Measurements from ENCODE around the gene C3orf80.
"Not testable (repeated sequence)": the region's sequence is repeated elsewhere in the genome, so short reads cannot be mapped to it uniquely, and the experiment has no call there.

The C3orf80 gene

DNA sequence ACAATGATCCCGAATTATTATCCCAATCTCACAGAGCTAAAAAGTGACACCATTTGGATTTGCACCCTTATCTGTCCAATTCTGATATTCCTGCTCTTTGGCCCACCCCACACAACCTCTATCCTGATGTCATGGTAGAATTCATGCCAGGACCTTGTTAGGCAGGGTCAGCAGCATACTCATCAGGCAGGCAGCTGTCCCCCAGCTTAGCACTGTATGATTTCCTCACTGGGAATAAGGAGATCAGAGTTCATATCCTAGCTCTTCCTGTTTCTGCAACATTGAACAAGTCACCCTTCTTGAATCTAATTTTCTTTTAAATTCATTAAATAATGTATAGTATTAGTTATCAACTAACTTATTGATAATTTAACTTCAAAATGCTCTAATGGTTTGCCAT lies 12.0 kb upstream of the C3orf80 start:
- DNase-seq (ENCODE audit: low spot score) = no peak

DNA sequence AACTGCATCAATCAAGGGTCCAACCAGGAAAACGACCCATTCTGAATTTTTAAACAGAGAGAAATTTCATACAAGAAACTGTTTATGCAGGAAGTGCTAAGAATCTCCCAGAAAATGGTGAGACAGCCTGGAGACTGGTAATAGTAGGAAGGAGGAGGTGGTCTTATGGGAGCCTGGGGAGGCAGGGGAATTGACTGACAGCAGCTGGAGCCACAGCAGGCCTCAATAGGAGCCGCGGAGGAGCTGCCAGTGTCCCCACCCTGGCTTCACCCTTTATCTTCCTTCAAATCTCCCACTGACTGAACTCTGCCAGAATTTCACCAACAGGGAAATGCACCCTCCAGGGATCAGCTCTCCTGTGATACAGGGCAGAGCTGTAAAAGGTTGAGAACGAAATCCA lies 7.5 kb upstream of the C3orf80 start:
- DNase-seq (ENCODE audit: low spot score) = no peak

DNA sequence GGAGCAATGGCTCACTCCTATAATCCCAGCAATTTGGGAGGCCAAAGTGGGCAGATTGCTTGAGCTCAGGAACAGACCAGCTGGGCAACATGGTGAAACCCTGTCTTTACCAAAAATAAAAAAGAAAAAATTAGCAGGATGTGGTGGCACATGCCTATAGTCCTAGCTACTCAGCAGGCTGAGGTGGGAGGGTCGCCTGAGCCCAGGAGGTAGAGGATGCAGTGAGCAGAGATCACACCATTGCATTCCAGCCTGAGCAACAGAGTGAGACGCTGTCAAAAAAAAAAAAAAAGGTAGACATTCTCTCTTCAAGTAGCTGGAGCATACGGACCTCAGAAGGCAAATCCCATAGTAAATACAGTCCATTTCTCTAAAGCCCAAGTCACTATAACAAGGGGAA lies 7.1 kb upstream of the C3orf80 start:
- no peak for DNase-seq (ENCODE audit: low spot score)

DNA sequence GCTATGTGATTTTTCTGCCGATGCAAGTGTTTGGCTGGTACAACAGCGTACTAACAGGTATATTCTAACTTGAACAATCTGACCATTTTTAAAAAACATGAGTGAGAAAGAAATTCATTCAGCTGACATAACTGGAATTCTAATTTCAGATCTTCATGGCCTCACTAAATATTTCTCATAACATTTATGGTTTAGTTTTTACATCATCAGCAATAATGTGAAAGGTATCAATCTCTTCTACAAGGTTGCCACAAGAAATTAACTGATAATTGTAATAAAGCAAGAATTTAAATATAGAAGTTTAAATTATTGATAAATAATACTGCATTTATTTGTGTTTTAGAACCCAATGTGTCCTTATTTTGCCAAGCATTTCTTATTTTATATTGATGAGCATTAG lies 5.2 kb upstream of the C3orf80 start:
- DNase-seq (ENCODE audit: low spot score) = no peak

DNA sequence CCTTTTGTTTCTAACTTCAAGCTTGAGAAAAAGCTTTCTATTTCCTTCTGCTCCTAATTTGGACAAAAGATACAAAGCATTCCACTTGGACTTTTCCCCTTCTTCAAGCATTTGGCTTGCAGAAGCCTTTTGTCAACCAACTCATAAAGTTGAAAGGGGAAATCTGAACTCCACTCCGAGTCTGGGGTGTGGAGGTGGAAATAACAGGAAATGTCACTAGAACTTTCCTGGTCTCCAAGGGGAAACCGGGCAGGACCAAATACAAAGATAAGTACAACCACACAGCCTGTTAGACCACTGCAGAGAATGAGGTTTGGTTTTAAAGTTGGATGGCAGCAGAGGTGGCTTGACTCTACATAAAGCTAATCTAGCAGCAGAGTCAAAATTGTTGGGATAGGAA lies 4.2 kb upstream of the C3orf80 start:
- DNase-seq (ENCODE audit: low spot score) = no peak

DNA sequence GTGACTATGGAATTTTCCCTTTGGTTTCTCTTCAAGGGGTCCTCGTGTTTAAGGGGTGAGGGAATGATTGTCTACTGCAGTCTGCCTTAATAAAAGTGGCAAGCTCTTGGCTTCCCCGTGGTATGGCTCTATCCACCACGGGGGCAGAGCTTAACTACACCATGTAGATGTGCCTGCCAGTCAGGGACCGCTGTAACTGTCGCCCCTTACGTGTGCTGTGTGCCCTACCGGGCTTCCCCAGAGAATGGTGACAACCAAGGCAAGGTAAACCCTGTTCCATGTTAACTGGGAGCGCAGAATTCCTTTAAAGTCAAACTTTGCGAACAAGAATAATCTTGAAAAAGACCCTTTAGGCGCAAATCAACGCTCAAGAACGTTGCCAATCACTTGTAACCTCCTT lies 966 bp upstream of the C3orf80 start:
- DNase-seq (ENCODE audit: low spot score) = no peak

DNA sequence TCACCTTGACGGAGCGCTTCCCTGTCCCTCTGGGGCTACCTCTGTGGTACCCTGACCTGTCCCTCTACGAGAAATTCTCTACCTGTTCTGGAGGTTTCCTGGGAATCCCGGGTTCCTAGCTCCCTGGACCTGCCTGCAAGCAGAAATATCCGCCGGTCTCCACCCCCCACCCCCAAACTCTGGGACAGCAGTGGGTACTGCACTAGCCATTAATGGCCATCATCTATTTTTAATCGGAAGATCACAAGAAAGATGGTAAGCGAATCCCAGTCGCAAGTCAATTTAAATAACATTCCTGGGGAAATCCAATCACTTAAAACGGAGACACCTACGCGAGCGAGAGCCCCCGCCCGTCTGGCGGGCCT lies 429 bp upstream of the C3orf80 start:
- DNase-seq (ENCODE audit: low spot score) = no peak

DNA sequence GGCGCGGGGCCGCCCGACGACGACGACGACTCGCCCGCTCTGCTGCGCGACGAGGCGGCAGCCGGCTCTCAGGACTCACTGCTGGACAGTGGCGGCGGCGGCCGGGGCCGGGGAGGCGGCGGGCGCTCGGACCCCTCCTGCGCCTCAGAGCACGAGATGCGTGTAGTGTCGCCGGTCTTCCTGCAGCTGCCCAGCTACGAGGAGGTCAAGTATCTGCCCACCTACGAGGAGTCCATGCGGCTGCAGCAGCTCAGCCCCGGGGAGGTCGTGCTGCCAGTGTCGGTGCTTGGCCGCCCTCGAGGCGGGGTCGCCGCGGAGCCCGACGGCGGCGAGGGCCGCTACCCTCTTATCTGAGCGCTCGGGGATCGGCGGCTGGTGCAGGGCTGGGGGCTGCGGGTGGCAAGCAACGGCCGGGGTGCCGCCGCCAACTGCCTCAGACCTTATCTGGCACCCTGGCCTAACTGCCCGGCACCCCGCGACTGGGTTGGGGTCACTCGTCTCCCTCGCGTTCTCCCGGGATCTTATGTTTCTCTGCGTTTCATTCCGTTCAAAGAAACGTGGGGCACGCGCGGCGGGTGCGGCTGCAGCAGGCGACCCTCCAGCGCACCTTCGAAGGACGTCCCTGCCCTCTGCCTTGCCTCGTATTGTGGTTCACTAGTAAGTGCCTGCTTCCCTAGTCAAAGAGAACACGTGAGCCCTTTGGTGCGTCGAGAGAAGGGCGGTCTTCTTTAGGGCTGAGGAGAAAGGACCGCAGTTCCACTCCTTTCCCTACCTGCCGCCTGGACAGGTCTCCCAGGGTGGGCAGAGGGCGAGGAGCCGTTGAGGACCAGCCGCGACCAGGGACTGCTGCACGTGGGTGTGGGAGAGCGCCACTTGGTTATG lies 1.0 kb downstream of the C3orf80 start:
- no peak for DNase-seq (ENCODE audit: low spot score)

DNA sequence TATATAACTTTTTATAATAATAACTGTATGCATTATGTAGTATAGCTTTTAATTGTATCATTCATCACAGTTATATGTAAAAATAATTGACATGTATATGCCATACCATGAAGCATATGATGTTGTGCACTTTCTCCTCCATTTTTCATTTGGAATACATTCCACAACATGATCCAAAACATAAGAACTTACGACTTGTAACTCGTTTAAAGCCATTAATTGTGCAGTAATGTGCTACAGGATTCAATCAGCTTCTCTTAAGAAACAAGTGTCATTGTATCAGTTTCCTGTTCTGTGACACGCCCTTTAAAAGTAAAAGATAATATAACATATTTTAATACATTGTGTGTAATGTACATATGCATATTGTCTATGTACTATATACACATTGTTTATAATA lies 2.2 kb downstream of the C3orf80 start:
- no peak for DNase-seq (ENCODE audit: low spot score)

DNA sequence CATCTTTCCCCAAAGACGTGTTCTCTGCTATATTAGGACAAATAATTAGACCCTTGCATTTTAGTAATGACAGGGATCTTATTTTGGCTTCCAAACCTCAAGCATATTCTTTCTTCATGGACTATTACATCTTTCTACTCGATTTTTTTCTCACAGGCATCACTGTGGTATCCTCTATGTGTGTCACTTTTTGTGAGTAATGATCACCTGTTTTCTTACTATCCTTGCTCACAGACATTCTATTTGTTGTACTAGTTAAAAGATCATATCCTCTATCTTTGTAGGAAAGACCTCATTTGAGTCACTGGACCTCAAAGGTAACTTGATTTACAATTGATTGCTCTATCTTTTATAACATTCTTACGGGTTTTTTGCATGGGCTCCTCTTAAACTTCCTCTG lies 6.8 kb downstream of the C3orf80 start:
- DNase-seq (ENCODE audit: low spot score) = no peak

DNA sequence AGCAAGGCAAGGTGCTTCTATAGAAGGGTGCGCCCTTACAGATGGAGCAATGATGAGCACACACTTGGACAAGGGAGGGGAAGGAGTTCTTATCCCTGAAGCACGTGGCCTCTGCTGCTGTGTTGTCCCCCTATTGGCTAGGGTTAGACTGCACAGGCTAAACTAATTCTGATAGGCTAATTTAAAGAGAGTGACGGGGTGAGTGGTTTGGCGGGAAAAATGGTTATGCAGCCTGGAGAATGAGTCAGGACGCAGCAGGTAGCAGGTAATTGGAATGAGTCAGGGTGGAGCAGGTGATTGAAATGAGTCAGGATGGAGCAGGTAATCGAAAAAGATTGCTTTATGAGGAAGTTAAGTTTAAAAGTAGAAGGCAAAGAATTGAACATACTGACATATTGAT lies 15.5 kb downstream of the C3orf80 start:
- not testable (repeated sequence) for DNase-seq (ENCODE audit: low spot score)

DNA sequence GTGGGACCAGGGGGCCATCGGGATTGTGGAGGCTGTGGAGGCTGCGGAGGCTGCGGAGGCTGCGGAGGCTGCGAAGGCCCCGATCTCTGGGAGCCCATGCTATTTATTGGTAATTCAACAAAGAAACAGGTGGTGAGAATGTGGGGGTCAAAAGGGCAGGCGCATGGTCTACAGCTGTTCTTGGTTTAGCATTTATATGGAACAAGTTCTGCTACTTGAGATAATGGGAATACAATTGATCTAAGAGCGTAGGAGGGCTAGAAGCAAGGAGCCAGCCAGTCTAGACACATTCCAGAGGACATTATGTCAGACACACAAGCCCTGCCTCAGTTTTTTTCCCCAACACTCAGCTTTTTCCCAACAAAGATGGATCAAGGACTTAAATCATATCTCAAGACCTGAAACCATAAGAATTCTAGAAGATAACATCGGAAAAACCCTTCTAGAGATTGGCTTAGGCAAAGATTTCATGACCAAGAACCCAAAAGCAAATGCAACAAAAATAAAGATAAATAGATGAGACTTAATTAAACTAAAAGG lies 20.1 kb downstream of the C3orf80 start:
- no peak for DNase-seq (ENCODE audit: low spot score)

DNA sequence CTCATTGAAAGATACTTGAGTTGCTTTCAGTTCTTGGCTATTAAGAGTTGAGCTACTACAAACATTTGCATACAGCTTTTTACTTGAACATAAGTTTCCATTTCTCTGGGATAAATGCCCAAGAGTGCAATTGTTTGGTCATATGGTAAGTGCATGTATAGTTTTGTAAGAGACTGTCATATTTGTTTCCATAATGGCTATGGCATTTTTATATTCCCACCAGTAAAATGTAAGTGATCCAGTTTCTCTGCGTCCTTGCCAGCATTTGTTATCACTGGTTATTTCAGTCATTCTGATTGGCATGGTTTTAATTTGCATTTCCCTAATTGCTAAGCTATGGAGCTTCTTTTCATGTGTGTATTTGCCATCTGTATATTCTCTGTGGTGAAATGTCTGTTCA lies 22.5 kb downstream of the C3orf80 start:
- no peak for DNase-seq (ENCODE audit: low spot score)

DNA sequence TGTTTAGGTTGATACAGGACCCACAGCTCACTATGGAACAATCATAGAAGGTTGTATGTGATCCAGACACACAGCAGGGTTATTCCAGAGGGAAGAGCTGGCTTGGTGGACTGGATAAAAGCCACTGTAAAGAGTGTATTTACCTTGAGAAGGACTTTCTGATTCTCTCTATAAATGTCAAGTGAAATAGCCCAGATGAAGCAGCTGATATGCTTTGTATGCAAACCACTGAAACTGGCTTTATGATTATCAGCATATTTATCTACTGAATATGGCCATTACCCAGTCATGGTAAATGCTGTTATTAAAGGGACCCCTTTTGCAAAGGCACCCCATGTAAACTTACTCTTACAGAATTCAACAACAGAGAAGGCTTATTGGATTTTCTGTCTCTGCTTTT lies 28.1 kb downstream of the C3orf80 start:
- no peak for DNase-seq (ENCODE audit: low spot score)

DNA sequence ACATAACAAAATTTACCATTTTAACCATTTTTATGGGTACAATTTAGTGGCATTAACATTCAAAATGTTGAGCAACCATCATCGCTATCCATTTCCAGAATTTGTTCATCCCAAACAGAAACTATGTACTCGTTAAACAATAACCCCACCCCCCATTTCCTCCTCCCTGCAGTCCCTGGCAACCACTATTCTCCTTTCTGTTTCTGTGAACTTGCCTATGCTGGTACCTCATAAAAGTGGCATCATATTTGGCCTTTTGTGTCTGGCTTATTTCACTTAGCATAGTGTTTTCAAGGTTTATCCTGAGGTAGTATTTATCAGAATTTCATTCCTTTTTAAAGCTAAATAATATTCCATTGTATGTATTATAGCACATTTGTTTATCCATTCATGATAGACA lies 32.4 kb downstream of the C3orf80 start:
- DNase-seq (ENCODE audit: low spot score) = no peak

DNA sequence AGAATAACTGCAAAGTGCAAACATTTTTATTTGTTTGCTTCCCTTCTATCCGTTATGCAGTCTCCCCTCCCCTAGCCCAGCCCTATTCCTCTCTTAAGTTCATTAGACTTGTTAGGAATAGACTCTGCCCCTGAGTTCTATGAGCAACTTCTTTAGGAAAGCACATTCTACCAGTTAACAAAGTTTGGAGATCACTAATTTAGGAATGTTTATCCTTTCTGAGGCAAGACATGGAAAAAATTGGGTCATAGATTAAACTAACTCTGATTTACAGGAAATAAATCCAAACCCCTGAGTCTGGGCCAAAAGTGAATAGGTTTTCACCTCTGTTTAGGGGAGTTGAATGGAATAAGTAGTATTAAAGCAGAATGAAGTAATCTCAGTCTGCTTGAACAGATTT lies 34.4 kb downstream of the C3orf80 start:
- DNase-seq (ENCODE audit: low spot score) = no peak

DNA sequence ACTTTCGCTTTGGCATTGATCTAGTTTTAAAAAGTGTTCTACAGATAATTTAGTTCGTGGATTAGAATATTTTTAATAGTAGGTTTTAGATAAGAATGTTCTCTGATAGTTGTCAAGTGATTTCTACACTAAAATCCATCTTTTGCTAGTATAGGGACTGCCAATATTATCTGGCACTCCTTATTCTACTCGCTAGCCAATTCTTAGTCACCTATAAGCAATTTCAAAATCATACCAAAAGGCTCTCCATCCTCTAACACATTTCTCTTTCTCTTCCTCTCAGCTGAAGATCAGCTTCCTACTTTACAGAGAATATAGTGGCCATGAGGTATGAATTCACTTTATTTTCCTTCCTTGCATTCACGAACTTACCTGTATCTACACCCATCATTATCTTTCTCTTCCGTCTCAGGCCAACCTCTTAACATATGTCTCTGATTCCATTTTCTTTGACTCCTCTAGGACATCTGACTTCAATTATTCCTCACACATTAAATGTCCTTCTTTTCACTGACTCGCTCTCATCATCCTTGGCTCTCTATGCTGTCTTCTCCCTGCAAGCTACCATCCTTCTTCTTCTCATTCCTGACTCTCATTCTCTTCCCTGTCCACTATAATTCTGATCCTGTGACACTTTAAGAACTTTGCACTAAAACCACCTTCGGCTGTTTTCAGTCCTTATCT lies 35.5 kb downstream of the C3orf80 start:
- no peak for DNase-seq (ENCODE audit: low spot score)

DNA sequence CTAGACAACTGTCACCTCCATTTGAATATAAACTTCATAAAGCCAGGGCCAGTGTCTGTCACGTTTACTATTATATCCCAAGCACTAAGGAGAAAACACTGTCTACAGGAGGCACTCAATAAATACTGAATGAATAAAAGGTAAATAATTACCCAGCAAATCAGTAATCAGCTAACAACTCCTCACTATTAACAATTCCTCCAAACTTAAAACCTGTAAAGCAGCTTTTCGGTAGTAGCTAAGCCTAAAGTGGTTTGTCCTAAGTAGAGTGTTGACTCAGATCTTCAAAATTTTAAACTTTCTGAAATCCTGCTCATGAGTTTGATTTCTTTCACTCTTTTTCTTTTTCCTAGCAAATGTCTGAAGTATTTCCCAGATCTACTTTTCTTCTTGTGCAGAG lies 39.9 kb downstream of the C3orf80 start:
- DNase-seq (ENCODE audit: low spot score) = no peak

Measured in putamen (tissue), 1 donor.